Right lobe of liver (tissue), 4 donors: ENCODE measurements around the gene OR6J1.
"Not testable (repeated sequence)": the region's sequence is repeated elsewhere in the genome, so short reads cannot be mapped to it uniquely, and the experiment has no call there.

Source experiments
- CTCF ChIP-seq, 4 donors: fragments of 200-600 bp in 3 of 4; fragments of 450-650 bp in 1 of 4; IDR thresholded peaks; one replicate each; pipeline versions ENCODE4 v1.5.1 to v1.8.0; 2016 to 2022; ENCODE audit warnings: antibody characterized with exemption in 4 of 4, mild to moderate bottlenecking in 2 of 4
- POLR2A ChIP-seq: fragments of 450-650 bp; IDR thresholded peaks from one replicate; pipeline ENCODE4 v1.6.1; 2017; ENCODE audit warnings: antibody characterized with exemption, mild to moderate bottlenecking
- donor health status: DM: no; HTN: no; CAD: no.
- donor health status: DM: no; HTN: no; CAD: no.
- donor health status: DM: no; HTN: yes; CAD: no.

GRCh38 chr14:22687969-22688368, 43.8 kb upstream of the OR6J1 start:
- TF ChIP-seq CTCF (IDR thresholded peaks at IDR 0.05); POLR2A: not testable (repeated sequence)
